Measurements from ENCODE around the gene NAGS. TPM values are rescaled to one million over a fixed set of nuclear protein-coding genes. Genes with fewer than 3 reads are reported as not detected.
"Not testable (repeated sequence)": the region's sequence is repeated elsewhere in the genome, so short reads cannot be mapped to it uniquely, and the experiment has no call there.

Gene NAGS
- total and polyA plus RNA-seq, 4 donors, result 2.6 to 10.7 (median 5.0) TPM

DNA sequence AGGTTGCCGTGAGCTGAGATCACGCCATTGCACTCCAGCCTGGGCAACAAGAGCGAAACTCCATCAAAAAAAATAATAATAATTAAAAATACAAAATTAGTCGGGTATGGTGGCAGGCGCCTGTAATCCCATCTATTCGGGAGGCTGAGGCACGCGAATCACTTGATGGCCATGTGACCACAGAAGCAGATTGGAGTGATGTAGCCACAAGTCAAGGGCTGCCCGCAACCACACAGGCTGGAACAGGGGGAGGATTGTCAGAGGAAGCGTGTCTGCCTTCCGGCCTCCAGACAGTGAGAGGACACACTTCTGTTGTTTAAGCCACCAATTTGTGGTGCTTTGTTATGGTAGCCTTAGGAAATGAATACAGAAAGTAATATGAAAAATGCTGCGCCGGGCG is 11.8 kb upstream of the NAGS start:
- Histone ChIP-seq H3K9me3 (ENCODE audit: control insufficient read depth in 4 of 4, insufficient read depth in 3 of 4, low read length in 3 of 4) (peaks cover 0 to 3% (median 0%) of the 10 kb centered on the region in 4 donors), H3K4me3 (no peak overlapping the region), H3K36me3 (ENCODE audit: control insufficient read depth in 4 of 4, insufficient read depth in 4 of 4, low read length in 4 of 4) (no peaks in the 10 kb centered on the region), H3K27me3 (ENCODE audit: control insufficient read depth in 3 of 3, insufficient read depth in 3 of 3, low read length in 2 of 3) (peaks cover 0 to 16% (median 10%) of the 10 kb centered on the region in 3 donors), H3K4me1 (ENCODE audit: control insufficient read depth in 5 of 5, insufficient read depth in 5 of 5, low read length in 5 of 5) (peaks cover 0 to 5% (median 0%) of the 10 kb centered on the region in 5 donors), H3K9ac (ENCODE audit: insufficient read depth in 1 of 2, low read length in 2 of 2) (no peak overlapping the region), H3K27ac (ENCODE audit: low read depth in 1 of 2, low read length in 1 of 2) (no peak overlapping the region)
- DNase-seq (no peak), ATAC-seq (ENCODE audit: insufficient read depth, low FRiP score) (no peak)
- 90 to 96% methylated on average over 14 of the region's 14 CpGs for WGBS, 2 donors
- TF ChIP-seq, protein P1, sequence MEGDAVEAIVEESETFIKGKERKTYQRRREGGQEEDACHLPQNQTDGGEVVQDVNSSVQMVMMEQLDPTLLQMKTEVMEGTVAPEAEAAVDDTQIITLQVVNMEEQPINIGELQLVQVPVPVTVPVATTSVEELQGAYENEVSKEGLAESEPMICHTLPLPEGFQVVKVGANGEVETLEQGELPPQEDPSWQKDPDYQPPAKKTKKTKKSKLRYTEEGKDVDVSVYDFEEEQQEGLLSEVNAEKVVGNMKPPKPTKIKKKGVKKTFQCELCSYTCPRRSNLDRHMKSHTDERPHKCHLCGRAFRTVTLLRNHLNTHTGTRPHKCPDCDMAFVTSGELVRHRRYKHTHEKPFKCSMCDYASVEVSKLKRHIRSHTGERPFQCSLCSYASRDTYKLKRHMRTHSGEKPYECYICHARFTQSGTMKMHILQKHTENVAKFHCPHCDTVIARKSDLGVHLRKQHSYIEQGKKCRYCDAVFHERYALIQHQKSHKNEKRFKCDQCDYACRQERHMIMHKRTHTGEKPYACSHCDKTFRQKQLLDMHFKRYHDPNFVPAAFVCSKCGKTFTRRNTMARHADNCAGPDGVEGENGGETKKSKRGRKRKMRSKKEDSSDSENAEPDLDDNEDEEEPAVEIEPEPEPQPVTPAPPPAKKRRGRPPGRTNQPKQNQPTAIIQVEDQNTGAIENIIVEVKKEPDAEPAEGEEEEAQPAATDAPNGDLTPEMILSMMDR (IDR thresholded peaks at IDR 0.05; ENCODE audit: control extremely low read depth, extremely low read depth), result no peak

DNA sequence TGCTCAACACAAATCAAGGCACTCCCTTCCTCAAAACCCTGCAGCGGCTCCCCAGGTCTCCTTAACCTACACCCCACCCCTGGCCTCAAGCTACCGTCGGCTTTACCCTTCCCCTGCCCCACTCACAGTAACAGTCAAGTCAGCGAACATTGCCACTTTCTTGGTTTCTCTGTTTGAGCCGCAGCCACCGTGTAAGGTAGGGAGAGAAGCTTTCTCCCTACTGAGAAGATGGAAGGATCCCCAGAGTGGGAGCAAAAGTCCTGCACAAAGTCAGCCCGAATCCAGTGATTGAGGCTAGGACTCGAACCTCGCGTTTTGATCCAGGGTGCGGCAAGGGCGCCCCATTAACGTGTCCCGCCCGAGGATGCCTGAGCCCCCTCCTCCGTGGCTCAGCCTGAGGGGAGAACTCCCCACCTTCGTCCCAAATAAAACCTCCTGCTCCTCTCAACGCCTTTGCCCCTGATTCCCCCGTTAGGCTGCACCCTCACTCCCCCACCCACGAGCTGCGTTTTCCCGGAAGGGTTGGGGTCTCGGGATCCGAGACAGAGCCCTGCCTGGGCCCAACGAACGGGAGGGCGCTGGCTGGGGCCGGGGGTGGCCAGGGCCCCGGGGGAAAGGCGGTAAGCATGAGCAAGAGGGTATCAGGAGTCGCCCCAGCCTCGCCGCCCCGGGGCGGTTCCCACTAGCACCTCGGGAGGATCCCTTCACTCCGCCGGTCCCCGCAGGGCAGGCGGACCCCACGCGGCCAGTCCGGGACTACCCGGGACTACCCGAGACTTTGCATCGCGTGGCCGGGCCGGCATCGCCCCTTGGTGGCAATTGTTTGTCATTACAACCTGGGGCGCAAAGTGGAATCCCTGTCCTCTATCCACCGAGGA is 9.9 kb upstream of the NAGS start:
- peak; percentile 49 to 68 (median 56) for DNase-seq
- WGBS, 2 donors, result 9 to 10% methylated on average over 50 to 52 of the region's 52 CpGs
- no peak overlapping the region for H3K27ac ChIP-seq (ENCODE audit: low read depth in 1 of 2, low read length in 1 of 2)
- no peak overlapping the region for H3K4me3 ChIP-seq
- peaks cover 0 to 14% (median 6%) of the 10 kb centered on the region in 3 donors for H3K27me3 ChIP-seq (ENCODE audit: control insufficient read depth in 3 of 3, insufficient read depth in 3 of 3, low read length in 2 of 3)
- peaks cover 0 to 3% (median 0%) of the 10 kb centered on the region in 4 donors for H3K9me3 ChIP-seq (ENCODE audit: control insufficient read depth in 4 of 4, insufficient read depth in 3 of 4, low read length in 3 of 4)
- TF ChIP-seq, protein P1 (IDR thresholded peaks at IDR 0.05; ENCODE audit: control extremely low read depth, extremely low read depth), result peak; percentile 49
- H3K9ac ChIP-seq (ENCODE audit: insufficient read depth in 1 of 2, low read length in 2 of 2), result no peak overlapping the region
- H3K4me1 ChIP-seq (ENCODE audit: control insufficient read depth in 5 of 5, insufficient read depth in 5 of 5, low read length in 5 of 5), result peaks cover 0 to 5% (median 0%) of the 10 kb centered on the region in 5 donors
- peak; percentile 59 for ATAC-seq (ENCODE audit: insufficient read depth, low FRiP score)
- H3K36me3 ChIP-seq (ENCODE audit: control insufficient read depth in 4 of 4, insufficient read depth in 4 of 4, low read length in 4 of 4), result no peaks in the 10 kb centered on the region

DNA sequence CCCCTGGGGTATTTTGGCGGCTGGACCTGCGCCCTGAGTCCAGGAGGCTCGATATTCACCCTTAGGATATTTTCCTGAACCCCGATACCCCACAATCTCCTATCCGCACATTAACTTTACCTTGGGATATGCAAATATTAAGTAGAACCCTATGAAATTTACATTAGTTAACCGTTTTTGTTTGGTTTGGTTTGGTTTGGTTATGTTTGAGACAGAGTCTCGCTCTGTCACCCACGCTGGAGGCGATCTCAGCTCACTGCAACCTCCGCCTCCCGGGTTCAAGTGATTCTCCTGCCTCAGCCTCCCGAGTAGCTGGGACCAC is 9.3 kb upstream of the NAGS start:
- H3K27ac ChIP-seq (ENCODE audit: low read depth in 1 of 2, low read length in 1 of 2), result no peak overlapping the region
- DNase-seq, result no peak
- no peak overlapping the region for H3K9ac ChIP-seq (ENCODE audit: insufficient read depth in 1 of 2, low read length in 2 of 2)
- 19 to 28% methylated on average over 12 of the region's 12 CpGs for WGBS, 2 donors
- peaks cover 0 to 14% (median 6%) of the 10 kb centered on the region in 3 donors for H3K27me3 ChIP-seq (ENCODE audit: control insufficient read depth in 3 of 3, insufficient read depth in 3 of 3, low read length in 2 of 3)
- H3K36me3 ChIP-seq (ENCODE audit: control insufficient read depth in 4 of 4, insufficient read depth in 4 of 4, low read length in 4 of 4), result no peaks in the 10 kb centered on the region
- TF ChIP-seq, protein P1 (IDR thresholded peaks at IDR 0.05; ENCODE audit: control extremely low read depth, extremely low read depth), result no peak
- no peak overlapping the region for H3K4me3 ChIP-seq
- peaks cover 0 to 3% (median 0%) of the 10 kb centered on the region in 4 donors for H3K9me3 ChIP-seq (ENCODE audit: control insufficient read depth in 4 of 4, insufficient read depth in 3 of 4, low read length in 3 of 4)
- ATAC-seq (ENCODE audit: insufficient read depth, low FRiP score), result no peak
- H3K4me1 ChIP-seq (ENCODE audit: control insufficient read depth in 5 of 5, insufficient read depth in 5 of 5, low read length in 5 of 5), result peaks cover 0 to 5% (median 0%) of the 10 kb centered on the region in 5 donors

DNA sequence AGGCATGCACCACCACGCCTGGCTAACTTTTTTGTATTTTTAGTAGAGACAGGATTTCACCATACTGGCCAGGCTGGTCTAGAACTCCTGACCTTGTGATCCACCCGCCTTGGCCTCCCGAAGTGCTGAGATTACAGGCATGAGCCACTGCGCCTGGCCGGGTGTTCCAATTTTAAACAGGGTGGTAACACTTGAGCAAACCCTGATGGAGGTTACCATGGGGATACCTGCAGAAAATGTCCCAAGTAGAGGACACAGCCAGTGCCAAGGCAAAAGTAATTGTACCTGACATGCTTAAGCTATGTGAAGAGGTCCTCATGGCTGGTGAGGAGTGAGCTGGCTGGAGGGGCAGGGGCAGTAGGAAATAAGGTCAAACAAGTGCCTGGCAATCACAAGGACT is 7.2 kb upstream of the NAGS start:
- H3K27me3 ChIP-seq (ENCODE audit: control insufficient read depth in 3 of 3, insufficient read depth in 3 of 3, low read length in 2 of 3), result peaks cover 0 to 15% (median 6%) of the 10 kb centered on the region in 3 donors
- H3K9ac ChIP-seq (ENCODE audit: insufficient read depth in 1 of 2, low read length in 2 of 2); H3K4me3 ChIP-seq; H3K27ac ChIP-seq (ENCODE audit: low read depth in 1 of 2, low read length in 1 of 2); ATAC-seq (ENCODE audit: insufficient read depth, low FRiP score); H3K36me3 ChIP-seq (ENCODE audit: control insufficient read depth in 4 of 4, insufficient read depth in 4 of 4, low read length in 4 of 4); H3K9me3 ChIP-seq (ENCODE audit: control insufficient read depth in 4 of 4, insufficient read depth in 3 of 4, low read length in 3 of 4); H3K4me1 ChIP-seq (ENCODE audit: control insufficient read depth in 5 of 5, insufficient read depth in 5 of 5, low read length in 5 of 5): not testable (repeated sequence)
- DNase-seq, result peak in 1 of 3 donors; percentile 62
- 69 to 92% methylated on average over 5 of the region's 5 CpGs for WGBS, 2 donors

Measured in lung (tissue), 12 donors.